Natural killer cell (primary cell): ENCODE results near the gene ADCY2. TPM values are rescaled to one million over a fixed set of nuclear protein-coding genes. Genes with fewer than 3 reads are reported as not detected.
"Not testable (repeated sequence)": the region's sequence is repeated elsewhere in the genome, so short reads cannot be mapped to it uniquely, and the experiment has no call there.

ENCODE experiments used
- ATAC-seq, 3 donors: fragments of 150-1000 bp in 2 of 3; fragments of 200-7000 bp in 1 of 3; cut with Tn5 transposase; 1 replicate in 1 of 3; 2 replicates in 2 of 3; pipeline ENCODE4 v1.10.0; 2021; ENCODE audit warnings: mild to moderate bottlenecking in 2 of 3, moderate library complexity in 2 of 3
- DNase-seq, 2 donors: peaks; one replicate each; pipeline versions ENCODE4 v3.0.0 to v3.0.0-alpha.2; 2013 to 2021; ENCODE audit warnings: mixed read lengths in 1 of 2
- H3K27ac ChIP-seq: one replicate; pipeline ENCODE4 v1.5.1; 2013; ENCODE audit warnings: mild to moderate bottlenecking, low read length
- H3K27me3 ChIP-seq: one replicate; pipeline ENCODE4 v1.6.1; 2013; ENCODE audit warnings: low read length; ENCODE audit not compliant: control insufficient read depth, insufficient read depth
- H3K36me3 ChIP-seq: one replicate; pipeline ENCODE4 v1.6.1; 2013; ENCODE audit warnings: low read length; ENCODE audit not compliant: control insufficient read depth, insufficient read depth
- H3K4me1 ChIP-seq: one replicate; pipeline ENCODE4 v1.6.1; 2013; ENCODE audit warnings: low read length; ENCODE audit not compliant: control insufficient read depth, insufficient read depth
- H3K4me3 ChIP-seq: one replicate; pipeline ENCODE4 v1.5.1; 2013; ENCODE audit warnings: low read length
- H3K9me3 ChIP-seq: one replicate; pipeline ENCODE4 v1.6.1; 2013; ENCODE audit warnings: low read length; ENCODE audit not compliant: control insufficient read depth, insufficient read depth
- H3K27ac Mint-ChIP-seq, 2 donors: one replicate each; pipeline ENCODE4 v1.8.0; 2022; ENCODE audit warnings: mild to moderate bottlenecking in 2 of 2, mixed read lengths in 2 of 2, moderate library complexity in 1 of 2
- H3K27me3 Mint-ChIP-seq, 2 donors: one replicate each; pipeline ENCODE4 v1.8.0; 2022; ENCODE audit warnings: low read depth in 2 of 2, mixed read lengths in 2 of 2
- H3K36me3 Mint-ChIP-seq: one replicate; pipeline ENCODE4 v1.8.0; 2022; ENCODE audit warnings: mixed read lengths
- H3K4me1 Mint-ChIP-seq, 2 donors: one replicate each; pipeline ENCODE4 v1.8.0; 2022; ENCODE audit warnings: mixed read lengths in 2 of 2
- H3K4me3 Mint-ChIP-seq: one replicate; pipeline ENCODE4 v1.8.0; 2022; ENCODE audit warnings: mild to moderate bottlenecking, moderate library complexity, mixed read lengths
- H3K9me3 Mint-ChIP-seq, 2 donors: one replicate each; pipeline ENCODE4 v1.8.0; 2022; ENCODE audit warnings: mixed read lengths in 2 of 2
- CTCF ChIP-seq: fragments of 200-600 bp; IDR thresholded peaks from one replicate; pipeline ENCODE4 v1.8.0; 2022; ENCODE audit warnings: antibody characterized with exemption
- WGBS: methylation state at CpG from one replicate; pipeline ENCODE4 v1.1.7; 2013; ENCODE audit warnings: missing lambda C conversion rate; ENCODE audit not compliant: insufficient coverage; 5-methylcytosine and 5-hydroxymethylcytosine counted together
- intact Hi-C: fragments of 100-400 bp; cut with micrococcal nuclease; formaldehyde crosslinking; loops from one replicate; pipeline ENCODE4 v1.14.2; 2022
- total RNA-seq, 4 donors: library from RNA; stranded (reverse); fragments of 120-200 nt in 1 of 4; gene quantifications; one replicate each; pipeline versions ENCODE4 v1.2.3 to v1.2.4, GENCODE V29; 2013 to 2022

Gene ADCY2
- total RNA-seq, 3 donors from 2014 or later (not counting 1 experiment from before 2014, with no cell fraction given) = not detected

- WGBS = 74% methylated on average over 6 of the region's 6 CpGs
- no peak for TF ChIP-seq CTCF
- no peak for DNase-seq
- Mint-ChIP-seq H3K36me3 (no peaks in the 10 kb centered on the region), H3K4me3 (no peak overlapping the region), H3K9me3 (peaks cover 0 to 6% of the 10 kb centered on the region in 2 donors), H3K27me3 (no peaks in the 10 kb centered on the region), H3K4me1 (no peaks in the 10 kb centered on the region), H3K27ac (no peak overlapping the region)
- no peaks in the 10 kb centered on the region for H3K36me3 ChIP-seq
- no peak for ATAC-seq
- no peaks in the 10 kb centered on the region for H3K9me3 ChIP-seq
- intact Hi-C loops = no loop called here
- no peaks in the 10 kb centered on the region for H3K4me1 ChIP-seq
- no peak overlapping the region for H3K4me3 ChIP-seq
- no peak overlapping the region for H3K27ac ChIP-seq
- no peaks in the 10 kb centered on the region for H3K27me3 ChIP-seq
These were observed 26.6 kb downstream of the ADCY2 start for GRCh38 chr5:7422316-7423106.

GRCh38 chr5:7423231-7423630 lies 27.3 kb downstream of the ADCY2 start:
- H3K27me3 ChIP-seq, H3K4me1 Mint-ChIP-seq, ATAC-seq, H3K27ac Mint-ChIP-seq, H3K4me3 ChIP-seq, H3K36me3 ChIP-seq, H3K9me3 Mint-ChIP-seq, H3K27ac ChIP-seq, DNase-seq, H3K36me3 Mint-ChIP-seq, intact Hi-C loops, H3K4me1 ChIP-seq, H3K4me3 Mint-ChIP-seq, H3K9me3 ChIP-seq, H3K27me3 Mint-ChIP-seq: not testable (repeated sequence)
- 80% methylated on average over 2 of the region's 2 CpGs for WGBS

GRCh38 chr5:7425830-7426229 lies 29.9 kb downstream of the ADCY2 start:
- Histone ChIP-seq H3K27me3 (no peaks in the 10 kb centered on the region), H3K36me3 (no peaks in the 10 kb centered on the region), H3K27ac (no peak overlapping the region), H3K9me3 (no peaks in the 10 kb centered on the region), H3K4me1 (no peaks in the 10 kb centered on the region), H3K4me3 (no peak overlapping the region)
- Mint-ChIP-seq H3K9me3 (peaks cover 3 to 4% of the 10 kb centered on the region in 2 donors), H3K4me3 (no peak overlapping the region), H3K4me1 (no peaks in the 10 kb centered on the region), H3K27me3 (no peaks in the 10 kb centered on the region), H3K36me3 (no peaks in the 10 kb centered on the region), H3K27ac (no peak overlapping the region)
- DNase-seq (no peak), ATAC-seq (no peak)
- no peak for TF ChIP-seq CTCF
- intact Hi-C loops = no loop called here
- 94% methylated on average over 2 of the region's 2 CpGs for WGBS

GRCh38 chr5:7426284-7426683 lies 30.3 kb downstream of the ADCY2 start:
- TF ChIP-seq CTCF = no peak
- Mint-ChIP-seq H3K27me3 (no peaks in the 10 kb centered on the region), H3K4me3 (no peak overlapping the region), H3K9me3 (peaks cover 3 to 4% of the 10 kb centered on the region in 2 donors), H3K4me1 (no peaks in the 10 kb centered on the region), H3K27ac (no peak overlapping the region), H3K36me3 (no peaks in the 10 kb centered on the region)
- H3K4me3 ChIP-seq = no peak overlapping the region
- H3K4me1 ChIP-seq = no peaks in the 10 kb centered on the region
- H3K9me3 ChIP-seq = no peaks in the 10 kb centered on the region
- WGBS = 94% methylated on average over 4 of the region's 4 CpGs
- H3K36me3 ChIP-seq = no peaks in the 10 kb centered on the region
- no peaks in the 10 kb centered on the region for H3K27me3 ChIP-seq
- no peak for ATAC-seq
- H3K27ac ChIP-seq = no peak overlapping the region
- intact Hi-C loops = no loop called here
- no peak for DNase-seq
